Fibroblast of gingiva (primary cell): ENCODE measurements around the gene LEAP2.
A peak's percentile ranks its signal among the peaks of the same experiment; 100 is the strongest.

Experiments
- DNase-seq: peaks from one replicate; pipeline ENCODE4 v3.0.0-alpha.2; 2011; ENCODE audit warnings: low read depth

Gene LEAP2

GRCh38 chr5:132873119-132873929 is at the start of gene LEAP2:
LEAP2 (plus strand) TSS chr5:132873668; CDS start chr5:132873695, 27 bp downstream.
- DNase-seq: no peak

GRCh38 chr5:132824426-132824825 is 49.0 kb upstream of the LEAP2 start:
- no peak for DNase-seq

GRCh38 chr5:132825033-132825833 is 48.2 kb upstream of the LEAP2 start:
- DNase-seq: no peak

GRCh38 chr5:132825834-132826391 is 47.6 kb upstream of the LEAP2 start:
- DNase-seq: no peak

- no peak for DNase-seq
Observed at GRCh38 chr5:132826424-132827082, 46.9 kb upstream of the LEAP2 start.

GRCh38 chr5:132827943-132828673 is 45.4 kb upstream of the LEAP2 start:
- no peak for DNase-seq

- no peak for DNase-seq
Observed at GRCh38 chr5:132828846-132829494, 44.5 kb upstream of the LEAP2 start.

GRCh38 chr5:132829742-132830435 is 43.6 kb upstream of the LEAP2 start:
- DNase-seq: peak; percentile 66

- peak; percentile 59 for DNase-seq
Observed at GRCh38 chr5:132830436-132831094, 42.9 kb upstream of the LEAP2 start, which contains the start of gene SHROOM1. SHROOM1 (minus strand) TSS chr5:132830647; CDS start chr5:132826140, 4,507 bp downstream.

- DNase-seq: no peak
Observed at GRCh38 chr5:132831095-132831860, 42.2 kb upstream of the LEAP2 start.

- no peak for DNase-seq
Observed at GRCh38 chr5:132832612-132833011, 40.9 kb upstream of the LEAP2 start.

GRCh38 chr5:132834057-132834456 is 39.4 kb upstream of the LEAP2 start:
- DNase-seq: no peak

- no peak for DNase-seq
Observed at GRCh38 chr5:132836852-132837251, 36.6 kb upstream of the LEAP2 start.

- no peak for DNase-seq
Observed at GRCh38 chr5:132837868-132838267, 35.6 kb upstream of the LEAP2 start.

- no peak for DNase-seq
Observed at GRCh38 chr5:132838516-132839282, 34.8 kb upstream of the LEAP2 start.

GRCh38 chr5:132839426-132840301 is 33.8 kb upstream of the LEAP2 start:
- peak; percentile 65 for DNase-seq

GRCh38 chr5:132840313-132840712 is 33.2 kb upstream of the LEAP2 start:
- DNase-seq: no peak
